ENCODE measurements around the gene YTHDF1.

Gene YTHDF1

GRCh38 chr20:63235399-63235983, 19.6 kb upstream of the YTHDF1 start, which contains the start of gene BIRC7:
BIRC7 (plus strand) TSS chr20:63235905; CDS start chr20:63236097, 192 bp downstream.
- TF ChIP-seq, protein P1, sequence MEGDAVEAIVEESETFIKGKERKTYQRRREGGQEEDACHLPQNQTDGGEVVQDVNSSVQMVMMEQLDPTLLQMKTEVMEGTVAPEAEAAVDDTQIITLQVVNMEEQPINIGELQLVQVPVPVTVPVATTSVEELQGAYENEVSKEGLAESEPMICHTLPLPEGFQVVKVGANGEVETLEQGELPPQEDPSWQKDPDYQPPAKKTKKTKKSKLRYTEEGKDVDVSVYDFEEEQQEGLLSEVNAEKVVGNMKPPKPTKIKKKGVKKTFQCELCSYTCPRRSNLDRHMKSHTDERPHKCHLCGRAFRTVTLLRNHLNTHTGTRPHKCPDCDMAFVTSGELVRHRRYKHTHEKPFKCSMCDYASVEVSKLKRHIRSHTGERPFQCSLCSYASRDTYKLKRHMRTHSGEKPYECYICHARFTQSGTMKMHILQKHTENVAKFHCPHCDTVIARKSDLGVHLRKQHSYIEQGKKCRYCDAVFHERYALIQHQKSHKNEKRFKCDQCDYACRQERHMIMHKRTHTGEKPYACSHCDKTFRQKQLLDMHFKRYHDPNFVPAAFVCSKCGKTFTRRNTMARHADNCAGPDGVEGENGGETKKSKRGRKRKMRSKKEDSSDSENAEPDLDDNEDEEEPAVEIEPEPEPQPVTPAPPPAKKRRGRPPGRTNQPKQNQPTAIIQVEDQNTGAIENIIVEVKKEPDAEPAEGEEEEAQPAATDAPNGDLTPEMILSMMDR (IDR thresholded peaks at IDR 0.05) = no peak
- Histone ChIP-seq H3K27ac (no peak within 1 kb of the TSS), H3K4me3 (no peak within 1 kb of the TSS)
- no peak for DNase-seq (ENCODE audit: low spot score)

GRCh38 chr20:63234693-63235398, 18.9 kb upstream of the YTHDF1 start:
- Histone ChIP-seq H3K4me3 (no peak overlapping the region), H3K27ac (no peak overlapping the region)
- TF ChIP-seq, protein P1 (IDR thresholded peaks at IDR 0.05) = no peak
- no peak for DNase-seq (ENCODE audit: low spot score)

- TF ChIP-seq, protein P1 (IDR thresholded peaks at IDR 0.05) = no peak
- no peak for DNase-seq (ENCODE audit: low spot score)
- Histone ChIP-seq H3K27ac (no peak overlapping the region), H3K4me3 (no peak overlapping the region)
Measured at GRCh38 chr20:63233924-63234323, 18.0 kb upstream of the YTHDF1 start.

DNA sequence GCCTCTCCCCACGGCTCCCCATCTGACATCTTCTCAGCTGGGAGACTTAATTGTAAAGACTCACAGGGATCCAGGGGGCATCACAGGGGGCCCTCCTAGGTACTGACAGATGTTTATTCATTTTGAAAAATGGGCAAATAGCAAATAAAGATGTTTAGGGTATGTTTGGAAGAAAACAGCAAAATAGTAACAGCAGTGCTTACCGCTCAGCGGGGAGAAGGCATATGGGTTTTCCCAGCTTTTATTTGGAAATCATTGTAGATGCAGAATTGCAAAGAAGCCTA, 17.1 kb upstream of the YTHDF1 start:
- TF ChIP-seq, protein P1 (IDR thresholded peaks at IDR 0.05) = no peak
- no peak overlapping the region for H3K4me3 ChIP-seq
- DNase-seq (ENCODE audit: low spot score) = no peak
- H3K27ac ChIP-seq = no peak overlapping the region

DNA sequence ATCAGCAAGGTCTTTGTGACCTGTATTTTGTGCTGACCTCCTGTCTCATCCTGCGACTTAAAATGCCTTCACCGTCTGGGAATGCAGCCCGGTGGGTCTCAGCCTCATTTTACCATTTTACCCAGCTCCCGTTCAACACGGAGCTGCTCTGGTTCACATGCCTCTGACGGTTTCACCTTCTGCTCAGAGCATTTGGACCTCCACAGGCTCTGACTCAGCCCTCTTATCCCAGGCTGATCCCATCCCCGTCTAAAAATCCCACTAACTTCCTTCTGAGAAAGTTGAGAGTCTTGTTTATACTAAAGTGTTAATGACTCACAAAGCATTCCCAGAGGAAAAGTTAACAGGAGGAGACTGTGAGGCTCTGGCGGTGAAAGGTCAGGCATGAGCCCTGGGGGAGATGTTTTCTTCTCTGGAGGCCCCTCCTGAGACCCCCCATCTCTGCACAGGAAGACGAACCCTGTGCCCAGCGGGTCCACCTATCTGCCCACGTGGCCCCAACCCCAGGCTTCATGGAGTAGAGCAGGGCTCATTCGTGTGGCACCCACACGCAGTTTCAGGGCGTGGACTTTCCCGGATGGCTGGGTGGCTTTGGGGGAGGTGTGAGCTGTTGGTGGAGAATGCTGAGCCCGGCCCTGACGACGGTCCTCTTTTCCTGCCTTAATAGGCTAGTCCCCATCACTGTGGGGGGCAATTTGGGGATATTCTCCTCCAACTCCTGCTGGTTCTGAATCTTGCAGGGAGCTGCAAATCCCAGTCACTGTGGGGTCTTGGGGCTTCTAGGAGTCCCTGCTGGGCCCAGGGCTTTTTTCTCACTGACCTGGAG, 16.5 kb upstream of the YTHDF1 start:
- H3K27ac ChIP-seq = no peak overlapping the region
- DNase-seq (ENCODE audit: low spot score) = no peak
- no peak overlapping the region for H3K4me3 ChIP-seq
- TF ChIP-seq, protein P1 (IDR thresholded peaks at IDR 0.05) = no peak

DNA sequence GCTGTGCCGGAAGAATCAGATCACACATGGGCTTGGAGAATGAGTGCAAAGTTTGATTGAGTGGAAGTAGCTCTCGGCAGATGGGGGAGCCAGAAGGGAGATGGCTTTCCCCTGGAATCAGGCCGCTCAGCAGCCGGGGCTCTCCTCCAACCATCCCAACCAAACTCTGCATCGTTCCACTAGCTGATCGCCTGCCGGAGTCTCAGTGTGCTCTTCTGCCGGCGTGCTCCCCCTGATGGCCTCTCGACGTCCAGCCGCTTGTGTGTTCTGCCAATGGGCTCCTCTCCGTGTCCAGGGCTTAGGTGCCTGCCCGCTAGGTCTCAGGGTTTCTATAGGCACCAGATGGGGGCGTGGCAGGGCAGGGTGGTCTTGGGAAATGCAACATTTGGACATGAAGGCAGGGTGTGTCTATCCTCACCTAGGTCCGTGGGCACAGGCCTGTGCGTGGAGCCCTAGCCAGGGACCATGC, 14.9 kb upstream of the YTHDF1 start:
- Histone ChIP-seq H3K27ac (no peak overlapping the region), H3K4me3 (no peak overlapping the region)
- no peak for DNase-seq (ENCODE audit: low spot score)
- TF ChIP-seq, protein P1 (IDR thresholded peaks at IDR 0.05) = peak; percentile 31
